A549 (cell line): ENCODE data around the gene CR1.
"Not testable (repeated sequence)": the region's sequence is repeated elsewhere in the genome, so short reads cannot be mapped to it uniquely, and the experiment has no call there.

Experiments used
- CBX2 ChIP-seq: fragments of 200-600 bp; sonication (generic); IDR thresholded peaks from 2 replicates; pipeline ENCODE4 v1.6.1; 2016; ENCODE audit warnings: low read depth, mild to moderate bottlenecking, borderline replicate concordance
- POLR2A ChIP-seq: IDR thresholded peaks from 2 replicates; pipeline ENCODE4 v1.6.1; 2012; ENCODE audit warnings: mild to moderate bottlenecking, low read length
- RAD21 ChIP-seq, 2 experiments: fragments of >200 bp in 1 of 2; sonication (Bioruptor Twin) in 1 of 2; formaldehyde crosslinking in 1 of 2; IDR thresholded peaks in 1 of 2; conservative IDR thresholded peaks in 1 of 2; 2 replicates in 1 of 2; 3 replicates in 1 of 2; pipeline ENCODE4 v1.6.1; 2012 to 2018; ENCODE audit warnings: inconsistent platforms in 1 of 2

DNA sequence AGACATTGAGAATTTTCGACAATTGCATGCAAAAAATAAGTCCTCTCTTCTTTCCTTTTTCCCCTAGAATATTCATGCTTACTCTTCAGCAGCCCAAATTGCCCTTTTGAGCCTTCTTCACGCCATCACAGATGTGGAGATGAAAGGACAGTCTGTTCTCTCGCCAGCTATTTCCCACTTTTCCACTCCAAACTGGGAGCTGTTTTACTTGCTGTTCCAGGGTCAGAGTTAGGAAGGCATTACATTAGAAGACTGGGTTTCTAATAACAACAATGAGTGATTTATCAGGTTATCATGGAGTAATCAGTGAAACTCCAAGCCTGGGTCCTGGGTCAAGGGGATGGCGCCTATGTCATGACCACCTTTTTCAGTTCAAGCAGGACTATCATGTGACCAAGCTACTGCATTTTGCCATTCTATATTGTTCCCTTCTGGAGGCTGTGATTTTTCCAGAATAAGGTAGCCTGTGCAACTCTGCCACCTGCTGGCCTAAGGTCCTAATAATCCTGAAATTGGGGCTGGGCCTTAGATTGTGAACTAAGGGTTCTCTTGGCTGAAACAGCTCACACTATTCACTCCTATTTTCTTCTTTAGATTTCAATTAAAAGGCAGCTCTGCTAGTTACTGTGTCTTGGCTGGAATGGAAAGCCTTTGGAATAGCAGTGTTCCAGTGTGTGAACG lies 50.9 kb downstream of the CR1 start:
- TF ChIP-seq POLR2A; CBX2; RAD21 (conservative IDR thresholded peaks at IDR 0.05 in 1 of 2, IDR thresholded peaks at IDR 0.05 in 1 of 2): not testable (repeated sequence)
